Upper lobe of left lung (tissue), 4 donors: ENCODE results near the gene TNNT3.

Experiments
- EP300 ChIP-seq, 4 donors: sonication (generic); formaldehyde crosslinking; IDR thresholded peaks; one replicate each; pipeline ENCODE4 v1.5.1; 2017; ENCODE audit warnings: antibody characterized with exemption in 4 of 4, control low read depth in 2 of 4
- POLR2A ChIP-seq, 4 donors: fragments of 450-650 bp; IDR thresholded peaks; one replicate each; pipeline ENCODE4 v1.5.1; 2016 to 2017; ENCODE audit warnings: antibody characterized with exemption in 4 of 4, mild to moderate bottlenecking in 2 of 4
- TF ChIP-seq, protein P1 (sequence below), 6 experiments: fragments of 450-650 bp in 4 of 6; fragments of 200-600 bp in 2 of 6; sonication (generic) in 2 of 6; IDR thresholded peaks; one replicate each; pipeline ENCODE4 v1.5.1; 2016 to 2019; ENCODE audit warnings: antibody characterized with exemption in 6 of 6

GRCh38 chr11:1899686-1900085 lies 19.8 kb upstream of the TNNT3 start:
- no peak for TF ChIP-seq POLR2A (IDR thresholded peaks at IDR 0.05)
- TF ChIP-seq, protein P1, sequence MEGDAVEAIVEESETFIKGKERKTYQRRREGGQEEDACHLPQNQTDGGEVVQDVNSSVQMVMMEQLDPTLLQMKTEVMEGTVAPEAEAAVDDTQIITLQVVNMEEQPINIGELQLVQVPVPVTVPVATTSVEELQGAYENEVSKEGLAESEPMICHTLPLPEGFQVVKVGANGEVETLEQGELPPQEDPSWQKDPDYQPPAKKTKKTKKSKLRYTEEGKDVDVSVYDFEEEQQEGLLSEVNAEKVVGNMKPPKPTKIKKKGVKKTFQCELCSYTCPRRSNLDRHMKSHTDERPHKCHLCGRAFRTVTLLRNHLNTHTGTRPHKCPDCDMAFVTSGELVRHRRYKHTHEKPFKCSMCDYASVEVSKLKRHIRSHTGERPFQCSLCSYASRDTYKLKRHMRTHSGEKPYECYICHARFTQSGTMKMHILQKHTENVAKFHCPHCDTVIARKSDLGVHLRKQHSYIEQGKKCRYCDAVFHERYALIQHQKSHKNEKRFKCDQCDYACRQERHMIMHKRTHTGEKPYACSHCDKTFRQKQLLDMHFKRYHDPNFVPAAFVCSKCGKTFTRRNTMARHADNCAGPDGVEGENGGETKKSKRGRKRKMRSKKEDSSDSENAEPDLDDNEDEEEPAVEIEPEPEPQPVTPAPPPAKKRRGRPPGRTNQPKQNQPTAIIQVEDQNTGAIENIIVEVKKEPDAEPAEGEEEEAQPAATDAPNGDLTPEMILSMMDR (IDR thresholded peaks at IDR 0.05), result no peak
- TF ChIP-seq EP300 (IDR thresholded peaks at IDR 0.05), result no peak
